Astrocyte (in vitro differentiated cells and primary cell): ENCODE results near the gene HLA-DQB2. TPM values are rescaled to one million over a fixed set of nuclear protein-coding genes. Genes with fewer than 3 reads are reported as not detected.

Source experiments
- DNase-seq: peaks from one replicate; pipeline ENCODE4 v3.0.0-alpha.2; 2010; ENCODE audit warnings: low read depth
- FAIRE-seq: peaks from 2 replicates; lab custom pipeline; 2011; peaks lifted over from hg19 to GRCh38; lab: Jason Lieb, UNC
- H2AFZ ChIP-seq: 2 replicates; pipeline ENCODE4 v1.6.0; 2012; ENCODE audit warnings: low read depth, low read length, inconsistent platforms
- H3K27ac ChIP-seq: 2 replicates; pipeline ENCODE4 v1.5.1; 2011; ENCODE audit warnings: low read depth, low read length, inconsistent platforms
- H3K27me3 ChIP-seq: 2 replicates; pipeline ENCODE4 v1.6.0; 2011; ENCODE audit warnings: low read length, inconsistent platforms; ENCODE audit not compliant: insufficient read depth
- H3K36me3 ChIP-seq: 2 replicates; pipeline ENCODE4 v1.5.1; 2011; ENCODE audit warnings: low read length, inconsistent platforms; ENCODE audit not compliant: insufficient read depth
- H3K4me1 ChIP-seq: 2 replicates; pipeline ENCODE4 v1.5.1; 2011; ENCODE audit warnings: low read length, inconsistent platforms; ENCODE audit not compliant: insufficient read depth
- H3K4me2 ChIP-seq: 2 replicates; pipeline ENCODE4 v1.6.0; 2012; ENCODE audit warnings: low read length, inconsistent platforms
- H3K4me3 ChIP-seq: 2 replicates; pipeline ENCODE4 v1.5.1; 2011; ENCODE audit warnings: low read depth, mild to moderate bottlenecking, low read length, inconsistent platforms; ENCODE audit not compliant: insufficient read depth
- H3K79me2 ChIP-seq: 2 replicates; pipeline ENCODE4 v1.6.0; 2012; ENCODE audit warnings: mild to moderate bottlenecking, low read length, inconsistent platforms; ENCODE audit not compliant: insufficient read depth
- H3K9ac ChIP-seq: 2 replicates; pipeline ENCODE4 v1.6.0; 2012; ENCODE audit warnings: mild to moderate bottlenecking, low read length, inconsistent platforms
- H3K9me3 ChIP-seq: 2 replicates; pipeline ENCODE4 v1.5.1; 2012; ENCODE audit warnings: low read depth, mild to moderate bottlenecking, low read length, inconsistent platforms; ENCODE audit not compliant: insufficient read depth
- H4K20me1 ChIP-seq: 2 replicates; pipeline ENCODE4 v1.6.0; 2012; ENCODE audit warnings: low read length, inconsistent platforms; ENCODE audit not compliant: insufficient read depth
- H3K27ac Mint-ChIP-seq: one replicate; pipeline ENCODE4 v1.8.0; 2021; ENCODE audit warnings: mild to moderate bottlenecking, mixed read lengths; ENCODE audit not compliant: unreplicated experiment
- H3K27me3 Mint-ChIP-seq: one replicate; pipeline ENCODE4 v1.8.0; 2021; ENCODE audit warnings: low read depth, mixed read lengths; ENCODE audit not compliant: unreplicated experiment
- H3K36me3 Mint-ChIP-seq: one replicate; pipeline ENCODE4 v1.8.0; 2021; ENCODE audit warnings: low read depth, mixed read lengths; ENCODE audit not compliant: unreplicated experiment
- H3K4me1 Mint-ChIP-seq: one replicate; pipeline ENCODE4 v1.8.0; 2021; ENCODE audit warnings: low read depth, mixed read lengths; ENCODE audit not compliant: unreplicated experiment
- H3K4me3 Mint-ChIP-seq: one replicate; pipeline ENCODE4 v1.8.0; 2021; ENCODE audit warnings: mild to moderate bottlenecking, moderate library complexity, mixed read lengths; ENCODE audit not compliant: unreplicated experiment
- H3K9me3 Mint-ChIP-seq: one replicate; pipeline ENCODE4 v1.8.0; 2021; ENCODE audit warnings: mild to moderate bottlenecking, mixed read lengths; ENCODE audit not compliant: unreplicated experiment
- CTCF ChIP-seq: IDR thresholded peaks from 2 replicates; pipeline ENCODE4 v1.5.1; 2011; ENCODE audit warnings: low read depth, mild to moderate bottlenecking, inconsistent platforms, low read length, moderate library complexity; ENCODE audit not compliant: insufficient read depth
- EZH2 ChIP-seq: IDR thresholded peaks from 2 replicates; pipeline ENCODE4 v1.6.1; 2012; ENCODE audit warnings: mild to moderate bottlenecking, low read length, inconsistent platforms; ENCODE audit not compliant: insufficient read depth
- total RNA-seq: library from RNA; stranded (reverse); gene quantifications from 2 replicates; pipeline ENCODE4 v1.2.1, GENCODE V29; 2021

HLA-DQB2 gene
- total RNA-seq, 1 donor from 2014 or later = not detected

GRCh38 chr6:32772656-32773055 lies 9.3 kb upstream of the HLA-DQB2 start:
- peaks cover 4% of the 10 kb centered on the region for H3K27me3 ChIP-seq
- H3K9me3 Mint-ChIP-seq = no peaks in the 10 kb centered on the region
- H3K4me3 Mint-ChIP-seq = no peak overlapping the region
- H3K79me2 ChIP-seq = no peaks in the 10 kb centered on the region
- FAIRE-seq = no peak
- no peak overlapping the region for H3K4me3 ChIP-seq
- no peaks in the 10 kb centered on the region for H4K20me1 ChIP-seq
- no peaks in the 10 kb centered on the region for H3K27me3 Mint-ChIP-seq
- no peaks in the 10 kb centered on the region for H3K36me3 ChIP-seq
- no peaks in the 10 kb centered on the region for H3K4me1 ChIP-seq
- H3K27ac ChIP-seq = no peak overlapping the region
- H3K9me3 ChIP-seq = no peaks in the 10 kb centered on the region
- H2AFZ ChIP-seq = no peak overlapping the region
- no peak overlapping the region for H3K27ac Mint-ChIP-seq
- TF ChIP-seq CTCF (no peak), EZH2 (no peak)
- DNase-seq = no peak
- H3K4me1 Mint-ChIP-seq = peaks cover 8% of the 10 kb centered on the region
- no peaks in the 10 kb centered on the region for H3K36me3 Mint-ChIP-seq
- H3K9ac ChIP-seq = no peak overlapping the region
- H3K4me2 ChIP-seq = no peak overlapping the region

- no peaks in the 10 kb centered on the region for H3K9me3 ChIP-seq
- no peak overlapping the region for H2AFZ ChIP-seq
- no peak for TF ChIP-seq EZH2
- TF ChIP-seq CTCF = no peak
- no peak overlapping the region for H3K9ac ChIP-seq
- no peaks in the 10 kb centered on the region for H4K20me1 ChIP-seq
- H3K4me3 ChIP-seq = no peak overlapping the region
- no peaks in the 10 kb centered on the region for H3K79me2 ChIP-seq
- no peaks in the 10 kb centered on the region for H3K4me1 Mint-ChIP-seq
- no peak overlapping the region for H3K27ac ChIP-seq
- no peak overlapping the region for H3K4me3 Mint-ChIP-seq
- no peaks in the 10 kb centered on the region for H3K36me3 Mint-ChIP-seq
- H3K9me3 Mint-ChIP-seq = peaks cover 4% of the 10 kb centered on the region
- no peak overlapping the region for H3K27ac Mint-ChIP-seq
- no peak for DNase-seq
- no peak for FAIRE-seq
- no peak overlapping the region for H3K4me2 ChIP-seq
- H3K36me3 ChIP-seq = no peaks in the 10 kb centered on the region
- no peaks in the 10 kb centered on the region for H3K4me1 ChIP-seq
- peaks cover 17% of the 10 kb centered on the region for H3K27me3 Mint-ChIP-seq
- peaks cover 11% of the 10 kb centered on the region for H3K27me3 ChIP-seq
Observed at GRCh38 chr6:32764048-32764447, 716 bp upstream of the HLA-DQB2 start.

GRCh38 chr6:32761548-32761947 lies 1.8 kb downstream of the HLA-DQB2 start:
- H3K9me3 ChIP-seq = no peaks in the 10 kb centered on the region
- H3K27ac ChIP-seq = no peak overlapping the region
- H3K36me3 Mint-ChIP-seq = no peaks in the 10 kb centered on the region
- no peak overlapping the region for H3K9ac ChIP-seq
- TF ChIP-seq CTCF = no peak
- TF ChIP-seq EZH2 = no peak
- no peak overlapping the region for H3K4me2 ChIP-seq
- no peak overlapping the region for H3K4me3 Mint-ChIP-seq
- H3K9me3 Mint-ChIP-seq = peaks cover 4% of the 10 kb centered on the region
- H3K27me3 ChIP-seq = peaks cover 6% of the 10 kb centered on the region
- H3K4me1 Mint-ChIP-seq = no peaks in the 10 kb centered on the region
- no peaks in the 10 kb centered on the region for H3K79me2 ChIP-seq
- no peaks in the 10 kb centered on the region for H3K4me1 ChIP-seq
- H3K4me3 ChIP-seq = no peak overlapping the region
- peaks cover 30% of the 10 kb centered on the region for H3K27me3 Mint-ChIP-seq
- no peak for FAIRE-seq
- H3K27ac Mint-ChIP-seq = no peak overlapping the region
- H4K20me1 ChIP-seq = no peaks in the 10 kb centered on the region
- no peak for DNase-seq
- no peaks in the 10 kb centered on the region for H3K36me3 ChIP-seq
- H2AFZ ChIP-seq = no peak overlapping the region
